ENCODE data around the gene RREB1.

- no peak for TF ChIP-seq POLR2A (IDR thresholded peaks at IDR 0.05)
- TF ChIP-seq, protein P1, sequence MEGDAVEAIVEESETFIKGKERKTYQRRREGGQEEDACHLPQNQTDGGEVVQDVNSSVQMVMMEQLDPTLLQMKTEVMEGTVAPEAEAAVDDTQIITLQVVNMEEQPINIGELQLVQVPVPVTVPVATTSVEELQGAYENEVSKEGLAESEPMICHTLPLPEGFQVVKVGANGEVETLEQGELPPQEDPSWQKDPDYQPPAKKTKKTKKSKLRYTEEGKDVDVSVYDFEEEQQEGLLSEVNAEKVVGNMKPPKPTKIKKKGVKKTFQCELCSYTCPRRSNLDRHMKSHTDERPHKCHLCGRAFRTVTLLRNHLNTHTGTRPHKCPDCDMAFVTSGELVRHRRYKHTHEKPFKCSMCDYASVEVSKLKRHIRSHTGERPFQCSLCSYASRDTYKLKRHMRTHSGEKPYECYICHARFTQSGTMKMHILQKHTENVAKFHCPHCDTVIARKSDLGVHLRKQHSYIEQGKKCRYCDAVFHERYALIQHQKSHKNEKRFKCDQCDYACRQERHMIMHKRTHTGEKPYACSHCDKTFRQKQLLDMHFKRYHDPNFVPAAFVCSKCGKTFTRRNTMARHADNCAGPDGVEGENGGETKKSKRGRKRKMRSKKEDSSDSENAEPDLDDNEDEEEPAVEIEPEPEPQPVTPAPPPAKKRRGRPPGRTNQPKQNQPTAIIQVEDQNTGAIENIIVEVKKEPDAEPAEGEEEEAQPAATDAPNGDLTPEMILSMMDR (IDR thresholded peaks at IDR 0.05): no peak
- no peak for TF ChIP-seq POLR2AphosphoS5 (IDR thresholded peaks at IDR 0.05)
- TF ChIP-seq EP300 (IDR thresholded peaks at IDR 0.05): no peak
Observed at GRCh38 chr6:7087491-7087979, 20.2 kb upstream of the RREB1 start.

All from suprapubic skin (tissue), 4 donors.